HG03025 (cell line): Measurements from ENCODE around the gene NDUFA11.

Source experiments
- ATAC-seq: cut with Tn5 transposase; IDR thresholded peaks from one replicate; pipeline ENCODE4 v1.9.1; 2021; ENCODE audit warnings: mild to moderate bottlenecking, moderate library complexity; ENCODE audit not compliant: unreplicated experiment, low FRiP score

Gene NDUFA11

DNA sequence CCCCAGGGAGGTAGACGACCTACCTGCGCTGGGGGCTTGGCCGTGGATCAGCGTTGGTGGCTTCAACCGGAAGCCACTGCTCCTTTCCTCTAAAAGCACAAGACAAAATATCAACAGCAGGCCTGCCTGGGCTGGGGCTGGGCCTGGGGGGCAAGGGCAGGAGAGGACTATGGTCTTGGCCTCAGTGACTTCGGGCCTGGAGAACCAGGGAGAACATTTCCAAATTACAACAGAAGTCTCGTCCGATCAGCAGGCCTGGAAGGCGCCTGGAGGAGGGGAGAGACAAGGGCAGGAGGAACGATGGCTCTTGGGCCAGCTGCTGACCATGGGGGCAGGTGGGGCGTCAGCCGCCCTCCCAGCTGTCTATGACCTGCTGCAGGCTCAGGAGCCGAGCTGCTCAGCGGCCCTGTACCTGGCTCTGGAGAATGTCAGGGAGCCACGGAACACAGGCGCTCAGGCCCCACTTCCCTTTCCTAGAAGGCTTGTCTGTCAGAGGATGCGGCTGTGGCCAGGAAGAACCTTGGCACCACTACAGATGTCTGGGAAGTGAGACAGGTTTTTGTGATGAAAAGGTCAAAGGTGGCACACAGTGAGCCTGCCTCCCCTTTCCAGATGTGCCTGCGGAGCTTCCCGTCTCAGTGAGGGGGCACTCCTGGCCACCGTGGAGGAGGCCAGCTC is 29.9 kb upstream of the NDUFA11 start:
- ATAC-seq = no peak

DNA sequence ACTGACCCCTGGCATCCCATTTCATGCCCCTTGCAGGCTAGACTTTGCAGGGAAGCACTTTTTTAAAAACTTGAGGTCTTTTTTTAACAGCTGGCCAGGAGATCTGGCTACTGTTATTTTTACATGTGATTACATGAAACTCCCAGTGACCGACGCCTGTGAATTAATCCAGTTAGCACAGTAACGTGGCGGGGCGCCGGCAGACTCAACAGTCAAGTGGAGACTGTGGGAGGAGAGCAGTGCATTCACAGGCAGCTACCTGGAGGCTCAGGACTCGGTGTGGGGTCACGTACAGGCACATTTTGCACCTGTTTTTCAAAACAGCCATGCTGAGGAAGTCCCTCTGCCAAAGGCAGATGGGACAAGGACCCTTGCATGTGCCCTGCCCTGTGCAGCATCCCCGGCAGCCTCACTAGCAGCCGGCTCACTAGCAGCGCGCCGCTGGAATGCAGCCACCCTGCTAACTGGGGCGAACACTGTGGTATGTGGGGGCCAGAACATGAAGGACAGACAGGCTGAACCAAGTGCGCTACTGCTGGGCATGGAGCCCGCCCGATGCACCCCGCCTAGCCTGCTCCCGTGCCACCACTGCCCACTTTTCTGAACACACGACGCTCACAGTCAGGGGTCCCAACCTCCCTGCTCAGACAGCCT is 29.1 kb upstream of the NDUFA11 start:
- no peak for ATAC-seq

DNA sequence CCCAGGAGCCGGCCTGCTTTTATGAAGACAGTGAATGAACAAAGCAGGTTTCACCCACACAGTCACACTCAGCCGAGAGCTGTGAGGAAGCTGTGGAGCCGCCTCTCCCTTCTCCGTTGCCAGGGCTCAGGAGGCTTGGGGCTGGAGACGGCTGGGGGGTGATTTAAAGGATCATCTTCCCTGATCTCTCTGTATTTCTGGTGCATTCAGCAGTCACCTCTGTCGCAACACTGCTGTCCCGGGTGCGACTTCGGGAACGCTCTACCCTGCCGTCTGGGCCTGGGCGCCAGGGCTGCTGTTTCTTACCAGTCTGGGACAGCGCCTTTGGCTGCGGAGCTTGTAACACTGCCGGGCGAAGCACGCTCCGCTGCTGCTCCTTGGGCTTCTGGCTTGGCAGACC is 28.6 kb upstream of the NDUFA11 start:
- ATAC-seq = no peak

DNA sequence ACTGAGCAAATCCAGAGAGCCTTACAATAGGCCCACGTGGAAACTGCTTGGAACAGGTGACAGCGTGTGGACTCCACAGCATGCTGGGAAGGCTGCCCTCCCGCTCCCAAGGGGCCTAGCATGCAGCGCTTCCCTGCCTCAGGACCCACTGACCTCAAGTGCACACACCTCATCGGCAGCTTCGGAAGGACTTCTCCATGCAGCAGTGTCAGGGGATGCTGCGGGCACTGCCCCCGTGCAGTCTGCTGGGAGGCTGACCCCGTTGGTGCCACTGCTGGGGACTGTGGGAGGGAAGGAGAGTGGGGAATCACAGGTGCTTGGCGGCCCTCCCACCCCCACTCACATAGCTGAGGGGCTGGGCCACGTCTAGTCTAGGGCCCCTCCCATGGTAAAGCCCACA is 27.7 kb upstream of the NDUFA11 start:
- no peak for ATAC-seq

DNA sequence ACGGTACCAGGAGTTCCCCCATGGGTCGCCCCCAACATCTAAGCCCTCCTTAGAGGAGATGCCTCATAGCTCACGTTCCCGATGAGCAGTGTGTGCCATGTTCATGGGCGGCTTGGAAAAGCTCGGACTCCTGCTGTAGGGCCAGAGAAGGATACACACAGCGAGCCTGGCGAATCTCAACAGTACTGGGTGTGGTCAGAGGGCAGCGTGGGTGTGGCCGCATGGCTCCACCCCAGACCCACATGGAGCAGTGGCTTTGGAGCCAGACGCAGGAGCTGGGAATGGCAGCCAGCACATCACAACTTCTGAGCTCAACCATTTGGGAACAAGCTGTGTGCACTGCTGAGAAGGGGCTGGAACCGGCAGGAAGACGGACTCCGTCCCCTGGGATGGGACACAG is 26.0 kb upstream of the NDUFA11 start:
- no peak for ATAC-seq

DNA sequence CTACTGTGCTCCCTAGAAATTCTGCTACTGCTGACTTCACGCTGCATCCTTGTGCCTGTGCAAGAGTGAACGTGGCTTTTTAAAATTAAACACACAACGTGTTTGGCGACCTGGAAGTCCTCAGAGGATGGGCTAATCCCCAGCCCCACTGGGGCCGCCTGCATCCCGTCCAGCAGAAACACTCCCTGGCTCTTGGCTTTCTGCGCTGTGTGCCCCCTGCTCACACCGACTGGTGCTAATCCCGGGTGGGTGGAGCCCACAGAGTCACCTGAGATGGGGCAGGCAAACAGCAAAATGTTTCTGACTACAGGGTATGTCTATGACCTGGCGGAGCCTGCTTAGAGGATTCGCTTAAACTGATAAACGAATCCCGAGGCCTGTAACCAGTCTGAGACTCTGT is 25.6 kb upstream of the NDUFA11 start:
- ATAC-seq = no peak

DNA sequence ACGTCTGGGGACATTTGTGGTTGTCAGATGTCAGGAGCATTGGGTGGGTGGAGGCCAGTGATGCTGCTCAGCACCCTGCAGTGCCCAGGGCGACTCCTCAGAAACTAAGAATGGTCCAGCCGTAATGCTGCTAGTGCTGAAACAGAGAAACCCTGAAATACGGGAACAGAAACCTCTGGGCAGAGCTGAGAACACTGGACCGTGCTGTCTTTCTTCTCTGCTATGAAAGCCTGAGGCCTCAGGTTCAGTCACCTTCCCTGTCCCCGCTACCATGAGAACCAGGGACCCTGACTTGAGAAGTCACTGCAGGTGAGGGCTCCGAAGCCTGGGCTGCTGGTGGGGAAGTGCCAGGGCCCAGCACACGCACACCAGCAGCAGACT is 23.8 kb upstream of the NDUFA11 start:
- ATAC-seq = no peak

DNA sequence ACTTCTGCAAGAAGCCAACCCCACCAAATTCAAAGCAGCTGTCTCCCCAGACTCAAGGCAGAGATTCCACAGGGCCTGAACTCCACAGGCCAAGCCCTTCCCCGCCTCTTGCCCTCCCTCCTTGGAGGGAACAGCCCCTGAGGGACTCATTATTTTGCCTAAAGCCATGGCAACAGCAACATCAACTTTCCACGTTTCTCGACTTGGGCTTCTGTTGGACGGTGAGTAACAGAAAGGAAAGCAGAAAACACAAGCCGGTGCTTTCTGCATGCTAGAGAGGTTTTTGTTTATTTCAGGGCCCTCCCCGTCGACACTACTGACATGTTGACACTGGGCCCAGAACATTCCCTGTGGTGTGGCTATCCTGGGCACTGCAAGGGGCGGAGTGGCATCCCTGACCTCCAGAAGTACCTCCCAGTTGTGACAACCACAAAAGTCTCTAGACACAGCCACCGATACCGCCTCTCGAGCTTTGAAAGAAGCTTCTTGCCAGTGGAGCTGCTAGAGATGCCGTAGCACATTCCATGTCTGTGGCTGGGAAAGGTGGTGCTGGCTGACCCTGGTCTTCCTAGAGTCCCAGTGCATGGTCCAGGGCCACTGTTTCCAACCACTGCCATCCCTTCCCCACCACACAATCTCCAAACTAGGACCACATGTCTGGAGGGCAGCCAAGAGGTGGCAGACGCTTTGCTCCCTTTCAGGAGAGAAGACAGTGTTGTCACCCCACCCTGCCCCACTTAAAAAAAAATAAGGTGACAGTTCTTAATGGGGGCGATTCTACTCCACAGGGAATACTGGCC is 23.3 kb upstream of the NDUFA11 start:
- ATAC-seq = no peak

DNA sequence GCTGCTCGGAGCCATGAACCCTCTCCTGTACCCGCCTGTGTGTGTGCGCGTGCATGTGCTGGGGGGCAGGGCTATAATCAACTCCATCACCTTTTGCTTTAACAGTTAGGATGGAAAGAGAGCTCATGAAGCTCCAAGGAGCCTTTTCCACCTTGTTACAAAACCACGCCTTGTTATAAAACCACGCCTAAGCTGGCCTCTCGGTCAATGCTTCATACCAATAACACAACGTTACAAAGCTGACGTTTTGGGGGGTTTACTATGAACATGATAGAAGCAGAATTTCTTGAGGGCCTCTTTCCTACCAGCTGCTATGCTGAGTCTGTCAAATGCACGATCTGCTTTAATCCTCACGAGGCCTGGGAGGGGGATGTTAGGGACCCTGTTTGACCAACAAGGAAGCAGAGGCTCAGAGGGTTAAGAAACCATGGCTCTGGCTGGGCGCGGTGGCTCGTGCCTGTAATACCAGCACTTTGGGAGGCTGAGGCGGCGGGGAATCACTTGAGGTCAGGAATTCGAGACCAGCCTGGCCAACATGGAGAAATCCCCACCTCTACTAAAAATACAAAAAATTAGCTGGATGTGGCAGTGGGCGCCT is 22.3 kb upstream of the NDUFA11 start:
- no peak for ATAC-seq

DNA sequence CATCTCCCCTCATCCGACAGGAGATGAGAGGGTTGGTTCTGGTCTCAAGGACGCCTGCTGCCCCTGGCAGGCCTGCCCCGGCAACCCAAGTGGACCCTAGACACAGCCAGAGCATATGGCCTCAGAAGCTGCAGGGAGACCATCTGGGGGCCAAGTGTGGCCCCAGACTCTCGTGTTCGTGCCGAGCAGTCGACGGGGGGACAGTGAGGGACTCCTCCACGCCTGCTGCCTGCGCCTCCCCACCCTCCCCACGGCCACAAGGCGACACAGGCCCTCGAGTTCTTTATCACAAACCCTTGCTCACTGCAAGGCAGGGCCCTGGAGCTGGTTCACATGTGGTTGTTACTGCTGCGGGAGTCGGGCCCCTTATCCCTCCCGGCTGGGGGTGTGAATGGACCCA is 19.8 kb upstream of the NDUFA11 start:
- no peak for ATAC-seq

DNA sequence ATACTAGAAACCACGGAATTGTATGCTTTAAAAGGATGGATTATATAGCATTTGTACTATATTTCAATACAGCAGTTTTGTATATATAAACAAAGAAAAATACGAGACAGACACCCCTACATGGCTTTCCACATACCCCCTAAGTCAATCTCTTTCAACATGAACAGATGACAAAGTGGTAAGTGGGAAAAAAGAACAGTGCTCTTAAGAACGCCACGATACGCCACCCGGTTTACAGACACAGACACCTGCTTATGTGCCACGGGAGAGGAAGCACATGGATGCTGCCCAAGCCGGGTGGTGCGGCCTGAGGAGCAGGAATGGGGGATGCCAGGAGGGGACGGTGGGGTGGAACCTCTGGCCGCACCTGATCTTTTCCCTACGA is 18.6 kb upstream of the NDUFA11 start:
- ATAC-seq = no peak

DNA sequence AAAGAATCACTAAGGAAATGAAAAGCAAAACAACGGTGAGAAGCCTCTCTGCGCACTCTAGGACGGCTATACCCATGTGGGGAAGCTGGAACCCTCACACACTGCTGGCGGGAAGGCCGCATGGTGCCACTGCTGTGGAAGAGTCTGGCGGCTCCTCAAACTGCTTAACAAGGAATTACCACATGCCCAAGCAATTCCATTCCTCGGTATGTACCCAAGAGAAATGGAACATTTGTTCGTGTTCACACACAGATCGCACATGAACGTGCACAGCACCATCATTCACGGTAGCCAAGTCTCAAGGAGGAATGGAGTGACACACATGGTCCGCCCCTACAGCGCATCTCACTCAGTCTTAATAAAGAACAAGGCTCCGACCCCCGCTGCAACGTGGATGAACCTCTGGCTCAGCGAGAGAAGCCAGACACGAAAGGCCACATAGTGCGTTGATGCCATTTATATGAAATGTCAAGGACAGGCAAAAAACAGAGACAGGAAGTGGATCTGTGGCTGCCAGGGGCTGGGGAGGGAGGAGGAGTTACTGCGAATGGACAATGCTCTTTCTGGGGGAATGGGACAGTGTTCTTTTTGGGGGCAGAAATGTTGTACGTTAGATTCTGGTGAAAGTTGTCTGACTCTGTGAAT is 18.0 kb upstream of the NDUFA11 start:
- no peak for ATAC-seq

DNA sequence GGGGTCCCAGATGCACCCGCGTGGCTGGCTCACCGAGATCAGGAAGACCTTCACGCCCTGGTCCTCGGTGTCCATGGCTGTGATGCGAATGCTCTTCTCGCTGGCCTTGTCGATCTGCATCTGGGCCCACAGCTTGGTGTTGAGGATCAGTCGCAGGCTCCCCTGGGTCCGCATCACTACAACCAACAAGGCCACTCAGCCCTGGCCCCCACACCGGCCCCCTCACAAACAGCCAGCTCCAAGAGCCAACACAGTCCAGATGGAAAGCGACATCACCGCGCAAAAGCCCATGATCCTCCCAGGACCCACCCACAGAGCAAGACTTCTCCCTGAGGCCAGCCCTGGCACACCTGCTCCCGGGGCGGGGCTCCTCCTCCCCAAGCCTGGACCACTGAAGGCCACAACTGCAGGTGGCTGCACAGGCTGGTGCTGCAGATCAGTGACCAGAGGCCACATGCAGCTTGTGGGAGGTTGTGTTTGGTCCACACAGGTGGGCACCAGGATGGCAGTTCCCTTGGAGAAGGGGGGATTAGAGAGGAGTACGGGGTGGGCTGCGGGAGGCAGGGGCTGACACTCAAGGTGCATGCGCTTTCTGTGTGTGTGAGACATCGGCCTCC is 15.0 kb upstream of the NDUFA11 start:
- ATAC-seq = no peak

DNA sequence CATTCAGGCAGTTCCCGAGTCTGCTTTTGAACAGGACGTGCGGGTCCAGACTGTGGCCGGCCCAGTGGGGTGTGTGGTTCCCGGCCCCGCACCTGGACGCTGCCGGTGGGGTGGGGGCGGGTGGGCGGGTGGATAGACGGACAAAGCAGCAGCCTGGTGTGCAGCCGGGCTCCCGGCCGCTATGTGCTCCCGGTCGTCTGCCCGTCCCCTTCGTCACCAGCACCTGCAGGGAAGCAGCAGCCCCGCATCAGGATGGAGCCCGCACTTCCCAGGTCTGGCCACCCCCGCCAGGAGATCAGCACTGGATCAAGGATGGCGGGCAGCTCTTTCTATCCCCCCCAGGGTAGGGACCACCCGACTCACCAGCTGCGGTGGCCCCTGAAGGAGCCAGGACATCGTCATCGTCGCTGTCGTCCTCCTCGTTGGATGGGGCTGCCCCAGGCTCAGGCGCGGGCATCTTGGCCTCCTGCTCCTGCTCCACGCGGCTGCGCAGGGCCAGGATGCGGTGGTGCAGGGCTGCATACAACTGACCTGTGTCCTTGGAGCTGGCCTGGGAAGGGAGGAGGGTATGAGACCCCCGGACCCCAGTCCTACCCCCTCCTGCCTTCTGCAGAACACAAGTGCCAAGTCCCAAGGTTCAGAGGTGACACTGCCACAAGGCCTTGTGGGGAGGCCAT is 14.0 kb upstream of the NDUFA11 start:
- no peak for ATAC-seq

DNA sequence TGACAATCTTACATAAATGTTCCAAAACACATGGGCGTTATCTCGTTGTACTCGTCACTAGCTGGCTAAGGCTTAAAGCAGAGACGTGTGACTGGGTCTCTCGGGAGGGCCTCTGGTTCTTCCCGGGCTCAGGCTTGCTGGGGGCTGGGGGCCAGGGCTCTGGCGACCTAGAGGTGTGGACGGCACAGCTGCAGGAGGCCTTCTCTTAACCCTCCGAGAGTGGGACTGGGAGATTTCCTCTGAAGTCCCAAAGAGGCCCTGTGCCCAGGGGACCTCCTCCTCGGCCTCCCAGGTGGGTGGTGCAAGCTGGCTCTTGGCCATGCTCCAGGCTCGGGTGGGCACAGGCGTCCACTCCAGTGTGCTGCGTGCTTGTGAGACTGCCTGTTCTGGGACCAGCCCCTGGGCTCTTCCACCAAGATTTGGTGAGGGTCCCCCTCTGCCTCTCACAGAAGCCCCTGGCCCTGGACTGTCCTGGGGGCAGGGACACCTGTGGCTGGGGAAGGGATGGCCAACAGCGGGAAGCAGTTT is 12.7 kb upstream of the NDUFA11 start:
- ATAC-seq = no peak

DNA sequence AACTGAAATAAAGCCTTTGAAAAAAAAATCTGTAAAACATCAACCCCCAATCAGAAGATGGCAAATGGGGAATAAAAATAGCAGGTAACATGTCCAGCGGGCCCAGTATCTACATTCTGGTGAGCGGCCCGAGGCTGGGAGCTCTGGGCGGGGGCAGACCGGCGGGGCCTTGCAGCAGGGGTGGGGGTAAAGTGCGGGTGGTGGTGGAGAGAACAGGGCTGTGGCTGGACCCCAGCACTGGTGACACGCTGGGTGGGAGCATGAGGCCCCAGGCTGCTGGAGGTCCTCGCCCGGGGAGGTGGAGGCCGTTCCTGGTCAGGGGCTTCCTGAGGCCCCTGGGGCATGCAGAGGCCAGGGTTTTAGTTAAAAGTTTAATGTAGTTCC is 12.2 kb upstream of the NDUFA11 start:
- ATAC-seq = no peak

DNA sequence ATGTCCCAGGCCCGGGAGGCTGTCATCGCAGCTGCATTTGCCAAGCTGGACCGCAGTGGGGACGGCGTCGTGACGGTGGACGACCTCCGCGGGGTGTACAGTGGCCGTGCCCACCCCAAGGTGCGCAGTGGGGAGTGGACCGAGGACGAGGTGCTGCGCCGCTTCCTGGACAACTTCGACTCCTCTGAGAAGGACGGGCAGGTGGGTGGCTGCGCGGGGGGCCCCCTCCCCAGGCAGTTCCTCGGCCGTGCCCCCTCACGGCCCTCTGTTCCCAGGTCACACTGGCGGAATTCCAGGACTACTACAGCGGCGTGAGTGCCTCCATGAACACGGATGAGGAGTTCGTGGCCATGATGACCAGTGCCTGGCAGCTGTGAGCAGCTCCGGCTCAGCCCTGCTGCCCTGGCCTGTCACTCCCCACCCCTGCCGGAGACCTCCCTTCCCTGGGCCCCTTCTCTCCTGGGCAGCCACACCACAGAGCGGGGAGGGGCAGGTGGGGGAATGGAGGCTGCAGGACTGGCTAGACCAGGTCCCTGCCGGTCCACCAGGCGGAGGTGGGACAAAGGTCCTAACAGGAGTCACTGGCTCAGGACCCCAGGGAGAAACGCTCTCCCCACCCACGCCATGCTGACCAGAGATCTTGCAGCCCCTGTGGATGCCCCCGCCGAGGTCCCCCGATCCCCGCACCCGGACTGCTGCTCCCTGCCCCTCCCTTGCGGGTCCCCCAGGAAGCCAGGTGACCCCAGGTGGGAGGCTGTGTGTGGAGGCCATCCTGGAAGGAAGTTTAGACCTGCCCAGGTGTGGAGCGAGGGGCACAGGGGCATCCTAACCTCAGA is 11.6 kb upstream of the NDUFA11 start:
- no peak for ATAC-seq

DNA sequence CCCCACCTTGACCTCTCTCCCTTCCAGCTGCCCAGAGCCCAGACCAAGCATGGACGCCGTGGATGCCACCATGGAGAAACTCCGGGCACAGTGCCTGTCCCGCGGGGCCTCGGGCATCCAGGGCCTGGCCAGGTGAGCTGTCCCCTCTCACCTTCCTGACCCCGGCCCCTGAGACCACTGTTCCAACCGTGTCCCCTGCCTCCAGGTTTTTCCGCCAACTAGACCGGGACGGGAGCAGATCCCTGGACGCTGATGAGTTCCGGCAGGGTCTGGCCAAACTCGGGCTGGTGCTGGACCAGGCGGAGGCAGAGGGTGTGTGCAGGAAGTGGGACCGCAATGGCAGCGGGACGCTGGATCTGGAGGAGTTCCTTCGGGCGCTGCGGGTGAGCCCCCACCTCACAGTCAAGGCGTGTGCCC is 10.8 kb upstream of the NDUFA11 start:
- ATAC-seq = no peak
